Thyroid gland (tissue), 4 donors: Measurements from ENCODE around the gene MIAT.

Experiments used
- POLR2A ChIP-seq, 2 donors: fragments of 450-650 bp; IDR thresholded peaks; one replicate each; pipeline ENCODE4 v1.6.1; 2017; ENCODE audit warnings: antibody characterized with exemption in 2 of 2, mild to moderate bottlenecking in 2 of 2, moderate library complexity in 1 of 2
- TF ChIP-seq, protein P1 (sequence below), 6 experiments: fragments of 200-600 bp in 3 of 6; fragments of 450-650 bp in 3 of 6; sonication (generic) in 3 of 6; IDR thresholded peaks; one replicate each; pipeline ENCODE4 v1.5.1; 2016 to 2019; ENCODE audit warnings: antibody characterized with exemption in 6 of 6, mild to moderate bottlenecking in 2 of 6, inconsistent platforms in 1 of 6, moderate library complexity in 1 of 6

DNA sequence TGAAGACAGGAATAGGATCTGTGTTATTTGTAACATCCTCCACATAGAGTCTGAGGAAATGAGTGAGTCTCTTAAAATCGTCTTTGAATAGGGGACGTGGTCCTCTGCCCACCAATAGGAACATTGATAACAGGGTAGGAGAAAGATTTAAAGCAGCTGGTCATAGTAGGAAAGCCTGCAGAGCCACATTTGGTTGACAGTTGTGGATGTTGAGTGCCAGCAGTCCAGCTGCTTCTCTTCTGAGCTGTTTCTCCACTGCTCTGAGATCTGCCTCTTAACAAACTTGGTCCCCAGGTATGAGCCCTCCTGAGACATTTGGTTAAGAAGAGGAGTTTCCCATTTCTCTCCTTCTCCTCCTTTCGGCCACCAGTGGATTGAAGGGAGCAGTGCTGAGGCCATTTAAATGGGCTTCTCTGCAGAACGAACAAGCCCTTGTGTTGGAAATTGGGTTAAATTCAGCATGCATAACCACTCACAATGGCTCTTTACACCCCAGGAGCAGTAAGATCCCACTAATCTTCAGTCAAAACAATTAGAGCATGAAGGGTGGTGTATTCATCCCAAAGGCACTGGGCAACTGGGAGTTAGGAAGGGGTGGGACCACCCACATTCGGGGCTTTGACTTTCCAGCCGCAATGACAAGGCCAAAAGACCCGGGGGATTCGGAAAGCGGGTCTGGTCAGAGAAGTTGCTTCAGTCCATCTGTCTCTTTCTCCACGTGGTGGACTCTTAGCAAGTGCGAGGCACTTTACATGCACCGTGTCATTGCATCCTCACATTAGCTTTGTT, 32.3 kb downstream of the MIAT start:
- TF ChIP-seq, protein P1, sequence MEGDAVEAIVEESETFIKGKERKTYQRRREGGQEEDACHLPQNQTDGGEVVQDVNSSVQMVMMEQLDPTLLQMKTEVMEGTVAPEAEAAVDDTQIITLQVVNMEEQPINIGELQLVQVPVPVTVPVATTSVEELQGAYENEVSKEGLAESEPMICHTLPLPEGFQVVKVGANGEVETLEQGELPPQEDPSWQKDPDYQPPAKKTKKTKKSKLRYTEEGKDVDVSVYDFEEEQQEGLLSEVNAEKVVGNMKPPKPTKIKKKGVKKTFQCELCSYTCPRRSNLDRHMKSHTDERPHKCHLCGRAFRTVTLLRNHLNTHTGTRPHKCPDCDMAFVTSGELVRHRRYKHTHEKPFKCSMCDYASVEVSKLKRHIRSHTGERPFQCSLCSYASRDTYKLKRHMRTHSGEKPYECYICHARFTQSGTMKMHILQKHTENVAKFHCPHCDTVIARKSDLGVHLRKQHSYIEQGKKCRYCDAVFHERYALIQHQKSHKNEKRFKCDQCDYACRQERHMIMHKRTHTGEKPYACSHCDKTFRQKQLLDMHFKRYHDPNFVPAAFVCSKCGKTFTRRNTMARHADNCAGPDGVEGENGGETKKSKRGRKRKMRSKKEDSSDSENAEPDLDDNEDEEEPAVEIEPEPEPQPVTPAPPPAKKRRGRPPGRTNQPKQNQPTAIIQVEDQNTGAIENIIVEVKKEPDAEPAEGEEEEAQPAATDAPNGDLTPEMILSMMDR (IDR thresholded peaks at IDR 0.05) = no peak
- TF ChIP-seq POLR2A (IDR thresholded peaks at IDR 0.05) = no peak
